K562 (cell line): ENCODE results near the gene PRKRIP1. TPM values are rescaled to one million over a fixed set of nuclear protein-coding genes. Genes with fewer than 3 reads are reported as not detected.
A peak's percentile ranks its signal among the peaks of the same experiment; 100 is the strongest.

ENCODE experiments used
- ATAC-seq: fragments of 200-7000 bp; cut with Tn5 transposase; 3 replicates; pipeline ENCODE4 v1.9.1; 2020; ENCODE audit warnings: moderate library complexity
- BruUV-seq: library from RNA; stranded (reverse); fragments of 400-500 nt; replicated peaks from 2 replicates; lab custom pipeline; 2021; lab: Mats Ljungman, UMichigan
- CTCF ChIA-PET: fragments of 300-600 bp; formaldehyde crosslinking; extraction: SDS; loops from one replicate; lab custom pipeline; 2021; ENCODE audit warnings: low intra/inter-chr PET ratio; lab: Yijun Ruan, JAX
- POLR2A ChIA-PET: fragments of 300-600, 350-650 bp; sonication (Branson Sonifier 250); formaldehyde crosslinking; extraction: SDS; loops from one replicate; lab custom pipeline; 2021; ENCODE audit warnings: antibody characterized with exemption, inconsistent platforms; lab: Yijun Ruan, JAX
- DNase-seq, 4 experiments: peaks; one replicate each; pipeline versions ENCODE4 v3.0.0 to v3.0.0-alpha.2; 2011 to 2018; ENCODE audit warnings: low spot score in 3 of 4, mixed read lengths in 3 of 4; ENCODE audit errors: extremely low read depth in 1 of 4
- FAIRE-seq: peaks from 2 replicates; lab custom pipeline; 2011; peaks lifted over from hg19 to GRCh38; lab: Jason Lieb, UNC
- H2AFZ ChIP-seq: 2 replicates; pipeline ENCODE4 v1.6.0; 2011; ENCODE audit warnings: low read depth, low read length, control low read depth, inconsistent platforms
- H3K27ac ChIP-seq: fragments of 200-600 bp; 3 replicates; pipeline ENCODE4 v1.8.0; 2011; ENCODE audit warnings: low read depth, mild to moderate bottlenecking, control low read depth, inconsistent platforms, low read length, moderate library complexity, mixed read lengths; ENCODE audit errors: extremely low read depth
- H3K27me3 ChIP-seq, 2 experiments: fragments of 300-600 bp in 1 of 2; 2 replicates in 1 of 2; 3 replicates in 1 of 2; pipeline versions ENCODE4 v1.6.0 to v1.8.0; 2011; ENCODE audit warnings: inconsistent platforms in 2 of 2, low read length in 2 of 2, mild to moderate bottlenecking in 1 of 2, mixed read lengths in 1 of 2, moderate library complexity in 1 of 2; ENCODE audit not compliant: control insufficient read depth in 2 of 2, insufficient read depth in 2 of 2
- H3K36me3 ChIP-seq: fragments of 300-600 bp; 3 replicates; pipeline ENCODE4 v1.8.0; 2011; ENCODE audit warnings: mild to moderate bottlenecking, low read length, inconsistent platforms; ENCODE audit not compliant: control insufficient read depth, insufficient read depth
- H3K4me1 ChIP-seq, 2 experiments: fragments of 200-600 bp in 1 of 2; replicated peaks in 1 of 2; 2 replicates in 1 of 2; 3 replicates in 1 of 2; pipeline versions ENCODE4 v1.5.1 to v1.8.0; 2011; ENCODE audit warnings: inconsistent platforms in 2 of 2, low read length in 2 of 2, mild to moderate bottlenecking in 1 of 2, mixed read lengths in 1 of 2, moderate library complexity in 1 of 2; ENCODE audit not compliant: control insufficient read depth in 2 of 2, insufficient read depth in 2 of 2
- H3K4me2 ChIP-seq: 2 replicates; pipeline ENCODE4 v1.6.1; 2011; ENCODE audit warnings: low read length, control low read depth, inconsistent platforms, mixed read lengths; ENCODE audit not compliant: insufficient read depth
- H3K4me3 ChIP-seq: fragments of 200-600 bp; sonication (generic), shearing (Covaris generic); 2 replicates; pipeline ENCODE4 v1.5.1; 2016; ENCODE audit warnings: control low read depth, inconsistent platforms
- H3K79me2 ChIP-seq: fragments of 200-600 bp; 3 replicates; pipeline ENCODE4 v1.8.0; 2011; ENCODE audit warnings: low read length, inconsistent platforms; ENCODE audit not compliant: control insufficient read depth, insufficient read depth
- H3K9ac ChIP-seq, 2 experiments: 2 replicates each; pipeline versions ENCODE4 v1.6.0 to v1.6.1; 2011; ENCODE audit warnings: low read depth in 2 of 2, low read length in 2 of 2, control low read depth in 1 of 2, inconsistent platforms in 1 of 2, mild to moderate bottlenecking in 1 of 2, mixed read lengths in 1 of 2; ENCODE audit not compliant: insufficient read depth in 1 of 2
- H3K9me1 ChIP-seq: one replicate; pipeline ENCODE4 v1.6.0; 2011; ENCODE audit warnings: inconsistent platforms, mild to moderate bottlenecking, low read length, moderate library complexity; ENCODE audit not compliant: control insufficient read depth, insufficient read depth
- H3K9me3 ChIP-seq: replicated peaks from 2 replicates; pipeline ENCODE4 v1.5.1; 2011; ENCODE audit warnings: low read depth, low read length, inconsistent platforms; ENCODE audit not compliant: control insufficient read depth, insufficient read depth
- H4K20me1 ChIP-seq: replicated peaks from 2 replicates; pipeline ENCODE4 v1.6.1; 2011; ENCODE audit warnings: low read length, inconsistent platforms, mixed read lengths; ENCODE audit not compliant: control insufficient read depth, insufficient read depth
- GATA2 ChIP-seq: sonication (generic); formaldehyde crosslinking; IDR thresholded peaks from 2 replicates; pipeline ENCODE4 v1.4.0; 2020; ENCODE audit warnings: mild to moderate bottlenecking, missing genetic modification reagents
- POLR2G ChIP-seq: fragments of 200-400 bp; formaldehyde crosslinking; IDR thresholded peaks from 2 replicates; pipeline ENCODE4 v1.6.1; 2017; ENCODE audit warnings: low read depth, mild to moderate bottlenecking, antibody characterized with exemption, low read length, moderate library complexity
- RBM14 ChIP-seq: fragments of 200-400 bp; formaldehyde crosslinking; IDR thresholded peaks from 2 replicates; pipeline ENCODE4 v1.6.1; 2018; ENCODE audit warnings: low read depth, mild to moderate bottlenecking, low read length, moderate library complexity, borderline replicate concordance; ENCODE audit not compliant: insufficient read depth
- ZNF253 ChIP-seq: fragments of 250-450 bp; sonication (Bioruptor Pico); conservative IDR thresholded peaks from 2 replicates; pipeline ENCODE4 v1.6.1; 2021; ENCODE audit warnings: mild to moderate bottlenecking
- WGBS: fragments of 100-300 bp; shearing (Covaris generic); methylation state at CpG from one replicate; pipeline ENCODE4 v1.1.6; 2016; ENCODE audit warnings: low coverage, mixed read lengths; ENCODE audit not compliant: insufficient coverage; ENCODE audit errors: missing lambda C conversion rate; 5-methylcytosine and 5-hydroxymethylcytosine counted together
- in situ Hi-C: fragments of 300-500 bp; cut with MboI; formaldehyde crosslinking; loops from 4 replicates; pipeline ENCODE4 v1.15.0; 2018; ENCODE audit warnings: inconsistent platforms, mixed read lengths
- intact Hi-C: fragments of 100-400 bp; cut with micrococcal nuclease; formaldehyde crosslinking; loops from 2 replicates; pipeline ENCODE4 v1.14.2; 2022
- polyA plus RNA-seq, 8 experiments: library from polyadenylated mRNA; depleted of rRNA in 4 of 8; stranded (reverse) in 5 of 8; unstranded in 3 of 8; fragments of >200 nt; fragmentation: Nextera tagmentation in 2 of 8; fragmentation: Illumina TruSeq in 1 of 8; extraction: Ambion mirVana in 2 of 8; extraction: Trizol in 1 of 8; gene quantifications; 2 replicates each; pipeline versions ENCODE4 v1.2.1 to v1.2.3, GENCODE V29; 2011 to 2014; ENCODE audit warnings: inconsistent platforms in 1 of 8, missing spikeins in 1 of 8
- total RNA-seq, 7 experiments: library from RNA; depleted of rRNA in 6 of 7; stranded (reverse); fragments of >200 nt in 6 of 7; fragmentation: Illumina TruSeq in 2 of 7; extraction: Trizol in 2 of 7; gene quantifications; 2 replicates each; pipeline versions ENCODE4 v1.2.1 to v1.2.3, GENCODE V29; 2011 to 2021; ENCODE audit warnings: low replicate concordance in 1 of 7

The PRKRIP1 gene
- total and polyA plus RNA-seq, 9 of the 15 experiments (the other 6 are each of a cell fraction or from before 2014, with no cell fraction given): 14.9 to 52.1 (median 19.8) TPM

DNA sequence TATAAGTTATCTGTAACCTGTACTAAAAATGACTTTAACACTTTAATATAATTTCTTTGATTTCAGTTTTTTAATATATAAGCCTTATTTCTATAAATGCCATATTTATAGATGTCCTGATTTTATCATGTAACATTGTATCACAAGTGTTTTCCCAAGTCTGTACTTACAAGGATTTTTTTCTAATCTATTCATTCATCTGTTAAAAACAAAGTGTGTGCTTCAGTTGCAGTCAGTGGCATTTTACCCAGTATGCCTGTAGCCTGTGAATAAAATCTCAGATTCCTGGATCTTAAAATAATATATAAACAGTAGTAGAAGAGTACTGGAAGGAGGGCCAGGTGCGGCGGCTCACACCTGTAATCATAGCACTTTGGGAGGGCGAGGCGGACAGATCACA, 17.4 kb downstream of the PRKRIP1 start (continued):
- no peak for TF ChIP-seq ZNF253 (CRISPR knock-in tag)

- no peak overlapping the region for H3K4me2 ChIP-seq
- FAIRE-seq: no peak
- WGBS: 86% methylated on average over 12 of the region's 12 CpGs
- ATAC-seq: no peak
- H3K79me2 ChIP-seq: peaks cover 13% of the 10 kb centered on the region
- H4K20me1 ChIP-seq: peaks cover 9% of the 10 kb centered on the region
- peaks cover 83% of the 10 kb centered on the region for H3K36me3 ChIP-seq
- peak overlapping the region in 1 of 2 experiments; percentile 45; a peak in 2 of 4 replicates for H3K9ac ChIP-seq
- H3K27me3 ChIP-seq: no peaks in the 10 kb centered on the region
- H3K4me3 ChIP-seq: no peak overlapping the region
- POLR2A ChIA-PET: interaction anchor here (0.8 kb wide), 1 partner anchor 33 kb away, joined by 3 read pairs; no protein-coding TSS in a partner anchor
- H3K4me1 ChIP-seq: peaks cover 15 to 21% of the 10 kb centered on the region in 2 experiments
- TF ChIP-seq RBM14 (no peak), GATA2 (CRISPR knock-in tag) (0 out of 2 replicates have a peak, but pooled peaks have one; percentile 35), POLR2G (0 out of 2 replicates have a peak, but pooled peaks have one; percentile 25)
- in situ Hi-C loops (no loop called here), intact Hi-C loops (no loop called here)
- BruUV-seq: no TSS peak
- no peak overlapping the region for H2AFZ ChIP-seq
- no peak overlapping the region for H3K27ac ChIP-seq
- H3K9me3 ChIP-seq: no peaks in the 10 kb centered on the region
- H3K9me1 ChIP-seq: no peaks in the 10 kb centered on the region
- CTCF ChIA-PET: interaction anchor here (0.7 kb wide), 1 partner anchor 19 kb away, joined by 3 read pairs; no protein-coding TSS in a partner anchor
- DNase-seq: peak in 1 of 4 experiments; percentile 12
Measured at GRCh38 chr7:102415685-102416225, 19.6 kb downstream of the PRKRIP1 start.
